DND-41 (cell line): Measurements from ENCODE around the gene CFAP97D2.

Experiments used
- ATAC-seq: fragments of 200-7000 bp; cut with Tn5 transposase; 3 replicates; pipeline ENCODE4 v1.9.1; 2021; ENCODE audit warnings: low read depth; ENCODE audit not compliant: insufficient read depth
- DNase-seq: peaks from one replicate; pipeline ENCODE4 v3.0.0-alpha.2; 2020
- H2AFZ ChIP-seq: 2 replicates; pipeline ENCODE4 v1.6.0; 2012; ENCODE audit warnings: low read depth, low read length
- H3K27ac ChIP-seq: 2 replicates; pipeline ENCODE4 v1.5.1; 2012; ENCODE audit warnings: low read length, inconsistent platforms
- H3K27me3 ChIP-seq: fragments of 200-600 bp; sonication (generic); 2 replicates; pipeline ENCODE4 v1.6.0; 2012; ENCODE audit warnings: low read length, mild to moderate bottlenecking, inconsistent platforms; ENCODE audit not compliant: insufficient read depth, poor library complexity
- H3K36me3 ChIP-seq: 2 replicates; pipeline ENCODE4 v1.5.1; 2012; ENCODE audit warnings: low read length, inconsistent platforms; ENCODE audit not compliant: insufficient read depth
- H3K4me1 ChIP-seq: 2 replicates; pipeline ENCODE4 v1.5.1; 2012; ENCODE audit warnings: mild to moderate bottlenecking, low read length; ENCODE audit not compliant: insufficient read depth
- H3K4me2 ChIP-seq: 2 replicates; pipeline ENCODE4 v1.6.0; 2012; ENCODE audit warnings: mild to moderate bottlenecking, moderate library complexity, low read length, inconsistent platforms; ENCODE audit not compliant: insufficient read depth
- H3K4me3 ChIP-seq, 2 experiments: fragments of 200-600 bp in 1 of 2; shearing (Covaris generic) in 1 of 2; 2 replicates each; pipeline ENCODE4 v1.5.1; 2012 to 2016; ENCODE audit warnings: inconsistent platforms in 2 of 2, low read length in 2 of 2, mild to moderate bottlenecking in 2 of 2, low read depth in 1 of 2, moderate library complexity in 1 of 2
- H3K79me2 ChIP-seq: 2 replicates; pipeline ENCODE4 v1.6.0; 2012; ENCODE audit warnings: low read length, inconsistent platforms; ENCODE audit not compliant: insufficient read depth
- H3K9ac ChIP-seq: 2 replicates; pipeline ENCODE4 v1.6.0; 2012; ENCODE audit warnings: low read depth, mild to moderate bottlenecking, inconsistent platforms, low read length, moderate library complexity
- H3K9me3 ChIP-seq: 2 replicates; pipeline ENCODE4 v1.5.1; 2012; ENCODE audit warnings: low read length, moderate library complexity, mild to moderate bottlenecking, inconsistent platforms; ENCODE audit not compliant: insufficient read depth, severe bottlenecking
- H4K20me1 ChIP-seq: 2 replicates; pipeline ENCODE4 v1.6.0; 2012; ENCODE audit warnings: low read length; ENCODE audit not compliant: insufficient read depth
- CTCF ChIP-seq: IDR thresholded peaks from 2 replicates; pipeline ENCODE4 v1.5.1; 2012; ENCODE audit warnings: borderline replicate concordance, low read length, moderate library complexity, mild to moderate bottlenecking; ENCODE audit not compliant: poor library complexity, severe bottlenecking; ENCODE audit errors: extremely low read depth
- EZH2 ChIP-seq: IDR thresholded peaks from 3 replicates; pipeline ENCODE4 v1.6.1; 2012; ENCODE audit warnings: borderline replicate concordance, low read depth, mild to moderate bottlenecking, moderate library complexity, low read length, inconsistent platforms; ENCODE audit not compliant: severe bottlenecking

Gene CFAP97D2

GRCh38 chr13:114154476-114154875, 24.6 kb upstream of the CFAP97D2 start:
- Histone ChIP-seq H3K9ac (peak overlapping the region; percentile 53), H2AFZ (peak overlapping the region; percentile 75), H3K4me3 (peak overlapping the region in 1 of 2 experiments; percentile 50; a peak in 2 of 4 replicates), H3K27ac (peak overlapping the region; percentile 86), H4K20me1 (no peaks in the 10 kb centered on the region), H3K4me2 (peak overlapping the region; percentile 65), H3K36me3 (no peaks in the 10 kb centered on the region), H3K4me1 (peaks cover 27% of the 10 kb centered on the region), H3K27me3 (no peaks in the 10 kb centered on the region), H3K9me3 (no peaks in the 10 kb centered on the region), H3K79me2 (no peaks in the 10 kb centered on the region)
- no peak for TF ChIP-seq EZH2
- no peak for TF ChIP-seq CTCF
- ATAC-seq (peak; percentile 100), DNase-seq (peak; percentile 84)

- ATAC-seq (no peak), DNase-seq (no peak)
- Histone ChIP-seq H3K4me2 (no peak overlapping the region), H3K79me2 (no peaks in the 10 kb centered on the region), H4K20me1 (no peaks in the 10 kb centered on the region), H3K36me3 (no peaks in the 10 kb centered on the region), H2AFZ (no peak overlapping the region), H3K4me1 (peaks cover 18% of the 10 kb centered on the region), H3K9ac (no peak overlapping the region), H3K27me3 (no peaks in the 10 kb centered on the region), H3K9me3 (no peaks in the 10 kb centered on the region), H3K4me3 (no peak overlapping the region), H3K27ac (no peak overlapping the region)
- no peak for TF ChIP-seq CTCF
- TF ChIP-seq EZH2, result no peak
Measured at GRCh38 chr13:114155320-114155719, 23.7 kb upstream of the CFAP97D2 start.

- Histone ChIP-seq H3K4me2 (no peak overlapping the region), H3K4me3 (no peak overlapping the region)
Measured at GRCh38 chr13:114155926-114156883, 22.9 kb upstream of the CFAP97D2 start.

More at GRCh38 chr13:114155926-114156883, 22.9 kb upstream of the CFAP97D2 start:
- DNase-seq, result no peak
- TF ChIP-seq CTCF (no peak), EZH2 (no peak)
- Histone ChIP-seq H3K4me1 (peaks cover 19% of the 10 kb centered on the region), H3K27ac (no peak overlapping the region), H3K27me3 (no peaks in the 10 kb centered on the region), H2AFZ (no peak overlapping the region), H4K20me1 (no peaks in the 10 kb centered on the region), H3K9ac (no peak overlapping the region), H3K79me2 (no peaks in the 10 kb centered on the region), H3K9me3 (no peaks in the 10 kb centered on the region), H3K36me3 (no peaks in the 10 kb centered on the region)
- ATAC-seq, result no peak
